Endothelial cell of umbilical vein (primary cell): ENCODE data around the gene MRTFA. TPM values are rescaled to one million over a fixed set of nuclear protein-coding genes. Genes with fewer than 3 reads are reported as not detected.

Experiments
- BruUV-seq: library from RNA; stranded (reverse); fragments of 400-500 nt; replicated peaks from 2 replicates; lab custom pipeline; 2021; lab: Mats Ljungman, UMichigan
- CTCF ChIA-PET: fragments of 300-600, 350-600 bp; sonication (Branson Sonifier 250); formaldehyde crosslinking; loops from one replicate; lab custom pipeline; 2021; ENCODE audit warnings: antibody characterized with exemption, inconsistent platforms; lab: Charles Lee
- POLR2A ChIA-PET: fragments of 300-600, 350-600 bp; sonication (Branson Sonifier 250); formaldehyde crosslinking; loops from one replicate; lab custom pipeline; 2021; ENCODE audit warnings: antibody characterized with exemption, inconsistent platforms; lab: Charles Lee
- DNase-seq: peaks from one replicate; pipeline ENCODE4 v3.0.0-alpha.2; 2011; ENCODE audit warnings: low read depth, low spot score
- FAIRE-seq: peaks from 2 replicates; lab custom pipeline; 2011; peaks lifted over from hg19 to GRCh38; lab: Jason Lieb, UNC
- H2AFZ ChIP-seq: 2 replicates; pipeline ENCODE4 v1.6.0; 2012; ENCODE audit warnings: low read depth, low read length, control low read depth, inconsistent platforms
- H3K27ac ChIP-seq: 2 replicates; pipeline ENCODE4 v1.5.1; 2011; ENCODE audit warnings: low read depth, mild to moderate bottlenecking, control low read depth, low read length, moderate library complexity; ENCODE audit not compliant: insufficient read depth
- H3K27me3 ChIP-seq, 2 experiments: 2 replicates each; pipeline versions ENCODE4 v1.6.0 to v1.6.1; 2011; ENCODE audit warnings: low read length in 2 of 2, mixed read lengths in 1 of 2; ENCODE audit not compliant: control insufficient read depth in 2 of 2, insufficient read depth in 2 of 2
- H3K36me3 ChIP-seq, 2 experiments: 2 replicates in 1 of 2; 3 replicates in 1 of 2; pipeline ENCODE4 v1.5.1; 2011; ENCODE audit warnings: low read length in 2 of 2, mild to moderate bottlenecking in 1 of 2, moderate library complexity in 1 of 2; ENCODE audit not compliant: control insufficient read depth in 2 of 2, insufficient read depth in 2 of 2; ENCODE audit errors: extremely low read depth in 1 of 2
- H3K4me1 ChIP-seq: 3 replicates; pipeline ENCODE4 v1.5.1; 2011; ENCODE audit warnings: mild to moderate bottlenecking, low read length; ENCODE audit not compliant: control insufficient read depth, insufficient read depth; ENCODE audit errors: extremely low read depth
- H3K4me2 ChIP-seq: 2 replicates; pipeline ENCODE4 v1.6.1; 2011; ENCODE audit warnings: low read length, control low read depth, mixed read lengths; ENCODE audit not compliant: insufficient read depth
- H3K4me3 ChIP-seq, 3 experiments: fragments of 200-600 bp in 1 of 3; sonication (generic), shearing (Covaris generic) in 1 of 3; replicated peaks in 1 of 3; 2 replicates each; pipeline ENCODE4 v1.5.1; 2011 to 2016; ENCODE audit warnings: control low read depth in 3 of 3, low read length in 3 of 3, mild to moderate bottlenecking in 2 of 3, inconsistent platforms in 1 of 3, low read depth in 1 of 3, moderate library complexity in 1 of 3; ENCODE audit not compliant: insufficient read depth in 1 of 3
- H3K79me2 ChIP-seq: 2 replicates; pipeline ENCODE4 v1.6.0; 2012; ENCODE audit warnings: low read length, inconsistent platforms; ENCODE audit not compliant: control insufficient read depth, insufficient read depth
- H3K9ac ChIP-seq: replicated peaks from 2 replicates; pipeline ENCODE3; 2011; ENCODE audit warnings: low read length, control low read depth; ENCODE audit not compliant: insufficient read depth; ENCODE audit errors: extremely low read depth
- H3K9me1 ChIP-seq: replicated peaks from 3 replicates; pipeline ENCODE4 v1.6.0; 2011; ENCODE audit warnings: mild to moderate bottlenecking, low read length; ENCODE audit not compliant: control insufficient read depth, insufficient read depth; ENCODE audit errors: extremely low read depth
- H3K9me3 ChIP-seq: replicated peaks from 2 replicates; pipeline ENCODE4 v1.5.1; 2012; ENCODE audit warnings: low read length, inconsistent platforms; ENCODE audit not compliant: control insufficient read depth, insufficient read depth
- H4K20me1 ChIP-seq: replicated peaks from 2 replicates; pipeline ENCODE3; 2011; ENCODE audit warnings: mild to moderate bottlenecking, low read length; ENCODE audit not compliant: control insufficient read depth, insufficient read depth; ENCODE audit errors: extremely low read depth
- CTCF ChIP-seq, 2 donors: IDR thresholded peaks; 1 replicate in 1 of 2; 2 replicates in 1 of 2; pipeline ENCODE4 v1.5.1; 2011; ENCODE audit warnings: low read length in 2 of 2, mild to moderate bottlenecking in 2 of 2, moderate library complexity in 2 of 2, control low read depth in 1 of 2, inconsistent platforms in 1 of 2, low read depth in 1 of 2; ENCODE audit not compliant: insufficient read depth in 1 of 2; ENCODE audit errors: extremely low read depth in 1 of 2
- EZH2 ChIP-seq: IDR thresholded peaks from 2 replicates; pipeline ENCODE4 v1.6.1; 2012; ENCODE audit warnings: borderline replicate concordance, low read depth, mild to moderate bottlenecking, moderate library complexity, low read length, inconsistent platforms; ENCODE audit not compliant: severe bottlenecking
- FOS ChIP-seq: IDR thresholded peaks from 2 replicates; pipeline ENCODE4 v1.6.1; 2011; ENCODE audit warnings: mild to moderate bottlenecking, low read length, moderate library complexity, borderline replicate concordance; ENCODE audit not compliant: insufficient read depth
- GATA2 ChIP-seq: IDR thresholded peaks from 2 replicates; pipeline ENCODE4 v1.7.0; 2011; ENCODE audit warnings: low read depth, mild to moderate bottlenecking, moderate library complexity, mixed read lengths, low read length; ENCODE audit not compliant: insufficient read length, insufficient read depth
- JUN ChIP-seq: IDR thresholded peaks from 2 replicates; pipeline ENCODE4 v1.6.1; 2011; ENCODE audit warnings: borderline replicate concordance, low read depth; ENCODE audit not compliant: insufficient read length, insufficient read depth
- MAX ChIP-seq: IDR thresholded peaks from 2 replicates; pipeline ENCODE4 v1.6.1; 2011; ENCODE audit not compliant: insufficient read depth, insufficient read length
- MYC ChIP-seq: IDR thresholded peaks from one replicate; pipeline ENCODE4 v1.6.1; 2011; ENCODE audit warnings: mild to moderate bottlenecking, low read depth, low read length
- POLR2A ChIP-seq: IDR thresholded peaks from 2 replicates; pipeline ENCODE4 v1.6.1; 2012; ENCODE audit warnings: low read depth, mild to moderate bottlenecking, control low read depth, low read length
- POLR2AphosphoS5 ChIP-seq: IDR thresholded peaks from 2 replicates; pipeline ENCODE4 v1.6.1; 2012; ENCODE audit warnings: low read depth, mild to moderate bottlenecking, control low read depth, low read length, moderate library complexity; ENCODE audit not compliant: insufficient read depth
- dilution Hi-C: fragments of 300-500 bp; cut with MboI; formaldehyde crosslinking; loops from one replicate; pipeline ENCODE4 v1.15.0; 2019; ENCODE audit warnings: low sequenced_read_pairs; ENCODE audit not compliant: extremely low pct_ligation_motif_present
- intact Hi-C: fragments of 100-400 bp; cut with micrococcal nuclease; formaldehyde crosslinking; loops from one replicate; pipeline ENCODE4 v1.10.0; 2022
- polyA plus RNA-seq, 4 experiments: library from polyadenylated mRNA; depleted of rRNA in 3 of 4; stranded (reverse) in 3 of 4; unstranded in 1 of 4; fragments of >200 nt; gene quantifications; 2 replicates each; pipeline versions ENCODE4 v1.2.1 to v1.2.3, GENCODE V29; 2011 to 2012; ENCODE audit warnings: missing spikeins in 1 of 4
- total RNA-seq: library from RNA; stranded (reverse); gene quantifications from 2 replicates; pipeline ENCODE4 v1.2.3, GENCODE V29; 2021

MRTFA gene
- total and polyA plus RNA-seq, 2 donors (not counting 3 experiments of a cell fraction or from before 2014, with no cell fraction given): 13.6 to 44.1 TPM

GRCh38 chr22:40645579-40646197 lies 9.2 kb upstream of the MRTFA start:
- DNase-seq (no peak), FAIRE-seq (no peak)
- intact Hi-C loops: loop anchor here (1.0 kb wide), 3 partner anchors 120 to 254 kb away; no protein-coding TSS in a partner anchor
- Histone ChIP-seq H3K27me3 (no peaks in the 10 kb centered on the region), H3K4me2 (no peak overlapping the region), H3K79me2 (no peaks in the 10 kb centered on the region), H4K20me1 (no peaks in the 10 kb centered on the region), H3K4me3 (no peak overlapping the region), H3K9me3 (no peaks in the 10 kb centered on the region), H3K9me1 (no peaks in the 10 kb centered on the region), H3K36me3 (no peaks in the 10 kb centered on the region), H2AFZ (peak overlapping the region; percentile 67), H3K4me1 (peaks cover 6% of the 10 kb centered on the region), H3K27ac (no peak overlapping the region), H3K9ac (no peak overlapping the region)
- ChIA-PET CTCF (interaction anchor here (1.2 to 7.3 kb wide), 10 partner anchors 8 to 254 kb away, joined by 3 to 111 read pairs (median 8); partner anchors contain the start of gene MRTFA), POLR2A (interaction anchor here (1.1 kb wide), 1 partner anchor 9 kb away, joined by 3 read pairs; the partner anchor contains the start of gene MRTFA)
- TF ChIP-seq CTCF (IDR thresholded peaks at IDR 0.05; ENCODE audit: extremely low read depth in 1 of 2, insufficient read depth in 1 of 2, low read depth in 1 of 2, low read length in 2 of 2) (no peak), MAX (no peak), POLR2A (no peak), FOS (no peak), MYC (no peak), EZH2 (no peak), JUN (no peak), POLR2AphosphoS5 (no peak), GATA2 (no peak)
- no TSS peak for BruUV-seq
- dilution Hi-C loops: loop anchor here (10.0 kb wide), 1 partner anchor 111 kb away; no protein-coding TSS in a partner anchor
